Mesothelial cell of epicardium (in vitro differentiated cells): Measurements from ENCODE around the gene NAT10. TPM values are rescaled to one million over a fixed set of nuclear protein-coding genes. Genes with fewer than 3 reads are reported as not detected.
A peak's percentile ranks its signal among the peaks of the same experiment; 100 is the strongest.
"Not testable (repeated sequence)": the region's sequence is repeated elsewhere in the genome, so short reads cannot be mapped to it uniquely, and the experiment has no call there.

Experiments used
- DNase-seq, 2 experiments: peaks; one replicate each; pipeline ENCODE4 v3.0.0; 2021; ENCODE audit warnings: low spot score in 2 of 2; ENCODE audit not compliant: unreplicated experiment in 2 of 2
- H3K27ac Mint-ChIP-seq: 2 replicates; pipeline ENCODE4 v1.8.0; 2021; ENCODE audit warnings: mixed read lengths
- H3K27me3 Mint-ChIP-seq: 2 replicates; pipeline ENCODE4 v1.8.0; 2021; ENCODE audit warnings: low read depth, mixed read lengths
- H3K36me3 Mint-ChIP-seq: 2 replicates; pipeline ENCODE4 v1.8.0; 2021; ENCODE audit warnings: mixed read lengths
- H3K4me1 Mint-ChIP-seq: 2 replicates; pipeline ENCODE4 v1.8.0; 2021; ENCODE audit warnings: mixed read lengths
- H3K4me3 Mint-ChIP-seq: 2 replicates; pipeline ENCODE4 v1.8.0; 2021; ENCODE audit warnings: mild to moderate bottlenecking, moderate library complexity, mixed read lengths
- H3K9me3 Mint-ChIP-seq: 2 replicates; pipeline ENCODE4 v1.8.0; 2021; ENCODE audit warnings: mixed read lengths
- total RNA-seq: library from RNA; stranded (reverse); gene quantifications from 3 replicates; pipeline ENCODE4 v1.2.1, GENCODE V29; 2021
- TF ChIP-seq, protein P1 (sequence below): fragments of 200-600 bp; sonication (generic); IDR thresholded peaks from one replicate; pipeline ENCODE4 v1.5.0; 2021; ENCODE audit warnings: antibody characterized with exemption; ENCODE audit not compliant: unreplicated experiment

Gene NAT10
- total RNA-seq, 1 donor from 2014 or later: 61.7 TPM

DNA sequence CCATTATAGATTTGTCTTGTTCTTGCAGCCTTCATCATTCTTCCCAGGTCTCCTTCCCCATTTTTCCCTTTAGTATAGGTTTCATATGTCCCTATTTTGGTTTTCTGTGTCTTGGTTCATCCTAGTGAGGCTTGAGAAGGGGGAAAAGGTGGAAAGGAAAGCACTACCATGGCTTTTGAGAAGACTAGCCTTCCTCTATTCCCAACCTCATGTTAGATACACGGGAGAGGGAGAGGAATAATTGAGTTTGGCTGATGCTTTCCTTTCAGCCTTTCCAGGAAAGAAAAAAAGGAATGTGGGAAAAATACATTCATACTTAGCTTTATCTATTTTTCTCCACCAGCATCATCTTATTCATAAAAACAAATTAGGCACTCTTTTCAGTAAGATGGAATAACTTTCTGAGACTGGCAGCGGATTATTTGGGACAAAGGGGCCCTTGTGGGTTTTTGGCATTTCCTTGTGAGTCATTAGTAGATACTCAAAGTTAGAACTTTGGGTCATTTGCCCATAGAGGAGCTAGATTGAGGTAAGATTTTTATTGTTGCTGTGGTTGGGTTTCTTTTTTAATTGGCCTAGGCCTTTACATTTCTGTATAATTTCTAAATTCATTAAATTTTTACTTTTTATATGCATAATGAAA, 30.1 kb upstream of the NAT10 start:
- DNase-seq: no peak
- Mint-ChIP-seq H3K27ac (peak overlapping the region; percentile 65), H3K36me3 (peaks cover 37% of the 10 kb centered on the region), H3K9me3 (no peaks in the 10 kb centered on the region), H3K27me3 (no peaks in the 10 kb centered on the region), H3K4me1 (peaks cover 5% of the 10 kb centered on the region), H3K4me3 (no peak overlapping the region)
- TF ChIP-seq, protein P1, sequence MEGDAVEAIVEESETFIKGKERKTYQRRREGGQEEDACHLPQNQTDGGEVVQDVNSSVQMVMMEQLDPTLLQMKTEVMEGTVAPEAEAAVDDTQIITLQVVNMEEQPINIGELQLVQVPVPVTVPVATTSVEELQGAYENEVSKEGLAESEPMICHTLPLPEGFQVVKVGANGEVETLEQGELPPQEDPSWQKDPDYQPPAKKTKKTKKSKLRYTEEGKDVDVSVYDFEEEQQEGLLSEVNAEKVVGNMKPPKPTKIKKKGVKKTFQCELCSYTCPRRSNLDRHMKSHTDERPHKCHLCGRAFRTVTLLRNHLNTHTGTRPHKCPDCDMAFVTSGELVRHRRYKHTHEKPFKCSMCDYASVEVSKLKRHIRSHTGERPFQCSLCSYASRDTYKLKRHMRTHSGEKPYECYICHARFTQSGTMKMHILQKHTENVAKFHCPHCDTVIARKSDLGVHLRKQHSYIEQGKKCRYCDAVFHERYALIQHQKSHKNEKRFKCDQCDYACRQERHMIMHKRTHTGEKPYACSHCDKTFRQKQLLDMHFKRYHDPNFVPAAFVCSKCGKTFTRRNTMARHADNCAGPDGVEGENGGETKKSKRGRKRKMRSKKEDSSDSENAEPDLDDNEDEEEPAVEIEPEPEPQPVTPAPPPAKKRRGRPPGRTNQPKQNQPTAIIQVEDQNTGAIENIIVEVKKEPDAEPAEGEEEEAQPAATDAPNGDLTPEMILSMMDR: no peak

DNA sequence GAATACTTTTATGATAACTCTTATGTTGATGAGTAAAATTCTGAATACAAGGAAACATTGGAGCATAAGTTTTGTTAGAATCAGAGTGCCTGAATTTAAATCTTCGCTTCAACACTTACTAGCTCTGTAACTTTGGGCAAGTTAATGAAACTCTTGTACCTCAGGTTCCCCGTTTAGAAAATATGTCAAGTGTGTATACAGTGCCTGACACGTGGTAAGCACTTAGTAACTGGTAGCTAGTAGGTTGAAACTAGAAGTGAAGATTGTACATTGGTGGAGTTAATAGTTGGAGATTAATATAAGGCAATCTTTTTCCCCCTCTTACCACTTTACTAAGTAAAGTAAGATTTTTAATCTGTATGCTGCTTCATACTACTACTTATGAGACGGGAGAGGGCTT, 24.8 kb upstream of the NAT10 start:
- no peak for DNase-seq
- peaks cover 47% of the 10 kb centered on the region for H3K36me3 Mint-ChIP-seq
- no peaks in the 10 kb centered on the region for H3K4me1 Mint-ChIP-seq
- no peaks in the 10 kb centered on the region for H3K9me3 Mint-ChIP-seq
- H3K27ac Mint-ChIP-seq: no peak overlapping the region
- no peaks in the 10 kb centered on the region for H3K27me3 Mint-ChIP-seq
- no peak overlapping the region for H3K4me3 Mint-ChIP-seq
- TF ChIP-seq, protein P1: no peak

DNA sequence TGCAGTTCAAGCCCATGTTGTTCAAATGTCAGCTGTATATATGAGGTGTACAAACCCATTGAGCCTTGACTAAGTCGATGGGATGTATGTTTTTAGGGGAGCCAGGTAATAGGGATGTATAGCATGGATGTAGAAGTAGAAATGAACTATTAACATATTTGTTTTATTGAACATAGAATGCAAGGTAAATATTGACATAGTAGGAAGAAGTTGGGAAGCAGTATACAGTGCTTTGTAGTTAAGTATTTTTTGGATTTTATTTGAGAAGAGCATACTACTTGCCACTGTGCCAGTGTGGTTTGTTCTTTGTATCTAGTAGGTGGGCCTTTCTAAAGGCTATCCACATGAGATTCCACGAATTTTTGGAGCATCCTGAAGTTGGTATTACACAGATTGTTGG, 20.8 kb upstream of the NAT10 start:
- no peak for DNase-seq
- TF ChIP-seq, protein P1: no peak
- peaks cover 49% of the 10 kb centered on the region for H3K36me3 Mint-ChIP-seq
- no peaks in the 10 kb centered on the region for H3K4me1 Mint-ChIP-seq
- H3K4me3 Mint-ChIP-seq: no peak overlapping the region
- no peak overlapping the region for H3K27ac Mint-ChIP-seq
- no peaks in the 10 kb centered on the region for H3K27me3 Mint-ChIP-seq
- no peaks in the 10 kb centered on the region for H3K9me3 Mint-ChIP-seq

DNA sequence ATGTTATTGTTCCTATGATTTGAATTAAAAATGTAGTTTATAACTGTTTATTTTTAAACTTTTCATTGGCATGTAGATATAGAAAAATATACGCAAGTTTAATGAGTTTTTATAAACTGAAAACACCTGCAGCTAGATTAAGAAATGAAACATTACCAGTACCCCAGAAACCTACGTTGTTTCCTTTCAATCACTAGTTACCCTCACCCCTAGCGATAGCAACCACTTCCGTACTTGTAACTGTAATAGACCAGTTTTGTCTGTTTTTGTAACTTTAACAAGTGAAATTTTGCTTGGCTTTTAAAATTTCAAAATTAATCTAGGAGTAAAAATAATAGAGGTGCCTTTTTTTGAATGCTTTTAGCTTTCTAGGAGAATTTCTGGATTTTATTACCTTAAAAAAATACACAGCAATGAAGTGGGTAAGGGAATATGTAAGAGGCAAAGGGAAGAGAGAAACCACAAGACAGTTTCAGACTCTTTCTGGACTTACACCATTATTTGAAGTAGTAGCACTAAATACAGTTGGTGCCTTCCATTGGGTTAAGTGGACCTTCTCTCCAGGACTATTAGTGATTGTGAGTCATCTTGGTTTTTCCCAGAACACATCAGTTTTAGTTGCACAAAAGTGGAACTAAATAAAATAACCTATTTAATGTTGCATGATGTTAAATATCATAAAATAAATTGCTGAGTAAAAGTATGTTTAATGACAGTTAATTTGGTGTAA, 18.7 kb upstream of the NAT10 start:
- no peaks in the 10 kb centered on the region for H3K4me1 Mint-ChIP-seq
- no peaks in the 10 kb centered on the region for H3K9me3 Mint-ChIP-seq
- no peaks in the 10 kb centered on the region for H3K27me3 Mint-ChIP-seq
- H3K4me3 Mint-ChIP-seq: no peak overlapping the region
- no peak overlapping the region for H3K27ac Mint-ChIP-seq
- TF ChIP-seq, protein P1: no peak
- no peak for DNase-seq
- H3K36me3 Mint-ChIP-seq: peaks cover 55% of the 10 kb centered on the region

DNA sequence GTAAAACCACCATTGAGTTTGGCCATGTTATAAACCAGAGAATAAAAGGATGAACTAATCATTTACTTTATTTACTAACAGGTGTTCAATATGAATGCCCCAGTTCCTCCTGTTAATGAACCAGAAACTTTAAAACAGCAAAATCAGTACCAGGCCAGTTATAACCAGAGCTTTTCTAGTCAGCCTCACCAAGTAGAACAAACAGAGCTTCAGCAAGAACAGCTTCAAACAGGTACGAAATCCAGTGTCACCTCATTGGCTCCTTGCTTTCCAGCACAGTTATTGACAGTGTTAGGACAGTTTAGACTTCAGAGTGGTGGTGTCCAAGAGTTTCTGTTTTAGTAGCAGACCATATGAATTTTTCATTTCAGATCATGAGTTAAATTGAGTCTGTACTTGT, 13.6 kb upstream of the NAT10 start:
- no peak overlapping the region for H3K4me3 Mint-ChIP-seq
- no peaks in the 10 kb centered on the region for H3K9me3 Mint-ChIP-seq
- H3K4me1 Mint-ChIP-seq: no peaks in the 10 kb centered on the region
- DNase-seq: no peak
- H3K27me3 Mint-ChIP-seq: no peaks in the 10 kb centered on the region
- no peak overlapping the region for H3K27ac Mint-ChIP-seq
- H3K36me3 Mint-ChIP-seq: peaks cover 41% of the 10 kb centered on the region
- TF ChIP-seq, protein P1: no peak

DNA sequence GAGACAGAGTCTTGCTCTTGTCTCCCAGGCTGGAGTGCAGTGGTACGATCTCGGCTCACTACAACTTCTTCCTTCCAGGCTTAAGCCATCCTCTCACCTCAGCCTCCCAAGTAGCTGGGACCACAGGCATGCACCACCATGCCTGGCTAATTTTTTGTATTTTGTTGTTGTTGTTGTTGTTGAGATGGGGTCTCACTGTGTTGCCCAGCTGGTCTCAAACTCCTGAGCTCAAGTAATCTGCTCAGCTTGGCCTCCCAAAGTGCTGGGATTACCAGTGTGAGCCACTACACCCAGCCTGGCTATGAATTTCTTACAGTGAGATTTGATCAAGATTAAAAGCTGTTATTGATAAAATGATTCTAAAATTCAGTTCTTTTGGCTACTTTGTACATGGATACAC, 10.5 kb upstream of the NAT10 start:
- not testable (repeated sequence) for H3K9me3 Mint-ChIP-seq, H3K27ac Mint-ChIP-seq, H3K4me3 Mint-ChIP-seq, H3K27me3 Mint-ChIP-seq, H3K4me1 Mint-ChIP-seq, DNase-seq
- H3K36me3 Mint-ChIP-seq: peaks cover 47% of the 10 kb centered on the region
